PFSK-1 (cell line): ENCODE results near the gene LITAF.

Experiments
- FOXP2 ChIP-seq: optimal IDR thresholded peaks from 2 replicates; pipeline ENCODE3; 2011; ENCODE audit warnings: borderline replicate concordance, control low read depth, inconsistent platforms; ENCODE audit not compliant: insufficient read depth; ENCODE audit errors: extremely low read length, extremely low read depth
- POLR2AphosphoS5 ChIP-seq: IDR thresholded peaks from 2 replicates; pipeline ENCODE4 v1.6.1; 2012; ENCODE audit warnings: low read depth, mild to moderate bottlenecking, control low read depth, low read length, moderate library complexity
- REST ChIP-seq, 2 experiments: IDR thresholded peaks; 2 replicates each; pipeline versions ENCODE4 v1.6.1 to v1.8.0; 2011 to 2012; ENCODE audit warnings: low read depth in 2 of 2, low read length in 2 of 2, control low read depth in 1 of 2, inconsistent platforms in 1 of 2, mild to moderate bottlenecking in 1 of 2, moderate library complexity in 1 of 2; ENCODE audit not compliant: insufficient read depth in 1 of 2
- SIN3A ChIP-seq: IDR thresholded peaks from 2 replicates; pipeline ENCODE4 v1.6.1; 2012; ENCODE audit warnings: mild to moderate bottlenecking, low read length, moderate library complexity, borderline replicate concordance; ENCODE audit not compliant: insufficient read depth
- TAF1 ChIP-seq: IDR thresholded peaks from 2 replicates; pipeline ENCODE4 v1.6.1; 2012; ENCODE audit warnings: low read length, control low read depth, borderline replicate concordance; ENCODE audit not compliant: insufficient read depth

Gene LITAF

GRCh38 chr16:11524098-11524760 lies 62.5 kb downstream of the LITAF start:
- no peak for TF ChIP-seq SIN3A
- no peak for TF ChIP-seq REST (IDR thresholded peaks at IDR 0.05; ENCODE audit: insufficient read depth in 1 of 2, low read depth in 2 of 2, low read length in 2 of 2)

GRCh38 chr16:11521055-11521454 lies 65.7 kb downstream of the LITAF start:
- TF ChIP-seq REST (IDR thresholded peaks at IDR 0.05; ENCODE audit: insufficient read depth in 1 of 2, low read depth in 2 of 2, low read length in 2 of 2) (no peak), FOXP2 (no peak), POLR2AphosphoS5 (no peak)

GRCh38 chr16:11520442-11520841 lies 66.3 kb downstream of the LITAF start:
- no peak for TF ChIP-seq SIN3A
- TF ChIP-seq REST (IDR thresholded peaks at IDR 0.05; ENCODE audit: insufficient read depth in 1 of 2, low read depth in 2 of 2, low read length in 2 of 2): no peak
- no peak for TF ChIP-seq POLR2AphosphoS5
- TF ChIP-seq FOXP2: no peak
- no peak for TF ChIP-seq TAF1

DNA sequence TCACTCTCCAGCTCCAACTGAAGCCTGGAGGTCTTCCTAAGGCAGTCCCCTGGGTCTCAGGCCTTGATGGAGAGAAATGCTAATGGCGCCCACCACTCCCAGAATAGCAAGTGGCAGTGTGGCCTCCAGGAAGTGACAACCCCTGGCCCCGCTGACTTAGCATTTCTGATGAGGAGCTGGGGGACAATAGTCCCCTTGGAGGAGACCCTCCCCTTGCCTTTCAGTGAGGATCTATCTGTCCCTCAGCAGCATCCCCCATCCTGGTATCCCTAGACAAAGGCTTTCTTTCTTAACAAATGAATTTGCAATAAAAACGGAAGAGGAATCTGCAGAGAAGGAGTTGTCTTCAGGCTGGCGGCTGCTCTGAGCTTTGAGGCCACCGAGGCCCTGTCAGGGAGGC lies 68.8 kb downstream of the LITAF start:
- no peak for TF ChIP-seq REST (IDR thresholded peaks at IDR 0.05; ENCODE audit: insufficient read depth in 1 of 2, low read depth in 2 of 2, low read length in 2 of 2)
- TF ChIP-seq TAF1: no peak
- TF ChIP-seq SIN3A: no peak
- TF ChIP-seq POLR2AphosphoS5: no peak
- TF ChIP-seq FOXP2: no peak

GRCh38 chr16:11515540-11516430 lies 70.9 kb downstream of the LITAF start:
- no peak for TF ChIP-seq POLR2AphosphoS5
- TF ChIP-seq SIN3A: no peak
- TF ChIP-seq REST (IDR thresholded peaks at IDR 0.05; ENCODE audit: insufficient read depth in 1 of 2, low read depth in 2 of 2, low read length in 2 of 2): no peak
- TF ChIP-seq FOXP2: no peak
- no peak for TF ChIP-seq TAF1
